WERI-Rb-1 (cell line): ENCODE data around the gene ACOT13.
"Not testable (repeated sequence)": the region's sequence is repeated elsewhere in the genome, so short reads cannot be mapped to it uniquely, and the experiment has no call there.

Source experiments
- DNase-seq: peaks from one replicate; pipeline ENCODE4 v3.0.0-alpha.2; 2020
- H3K27ac ChIP-seq: fragments of 250-450 bp; sonication (Bioruptor Pico); 2 replicates; pipeline ENCODE4 v1.5.1; 2020; ENCODE audit warnings: mild to moderate bottlenecking, moderate library complexity
- H3K27me3 ChIP-seq: fragments of 250-450 bp; sonication (Bioruptor Pico); 2 replicates; pipeline ENCODE4 v1.5.1; 2021; ENCODE audit warnings: mild to moderate bottlenecking, low read depth, moderate library complexity; ENCODE audit not compliant: insufficient read depth, severe bottlenecking
- H3K36me3 ChIP-seq: fragments of 250-450 bp; sonication (Bioruptor Pico); 2 replicates; pipeline ENCODE4 v1.5.1; 2020; ENCODE audit warnings: mild to moderate bottlenecking, moderate library complexity
- H3K4me3 ChIP-seq: 2 replicates; pipeline ENCODE4 v1.5.1; 2011; ENCODE audit warnings: low read depth, mild to moderate bottlenecking, control low read depth, low read length
- H3K9me3 ChIP-seq: fragments of 250-450 bp; sonication (Bioruptor Pico); 2 replicates; pipeline ENCODE4 v1.5.1; 2021; ENCODE audit warnings: mild to moderate bottlenecking, moderate library complexity; ENCODE audit not compliant: severe bottlenecking
- CTCF ChIP-seq: IDR thresholded peaks from 2 replicates; pipeline ENCODE4 v1.5.1; 2011; ENCODE audit warnings: low read depth, mild to moderate bottlenecking, control low read depth, inconsistent platforms, low read length

Gene ACOT13

GRCh38 chr6:24752503-24752902 is 85.6 kb downstream of the ACOT13 start:
- Histone ChIP-seq H3K4me3 (no peak overlapping the region), H3K36me3 (no peaks in the 10 kb centered on the region), H3K27ac (no peak overlapping the region), H3K9me3 (peaks cover 4% of the 10 kb centered on the region), H3K27me3 (no peaks in the 10 kb centered on the region)
- DNase-seq: no peak
- no peak for TF ChIP-seq CTCF

- Histone ChIP-seq H3K36me3 (no peaks in the 10 kb centered on the region), H3K27ac (no peak overlapping the region), H3K9me3 (peaks cover 4% of the 10 kb centered on the region), H3K4me3 (no peak overlapping the region), H3K27me3 (no peaks in the 10 kb centered on the region)
- DNase-seq: no peak
- no peak for TF ChIP-seq CTCF
Observed at GRCh38 chr6:24752917-24753492, 86.1 kb downstream of the ACOT13 start.

DNA sequence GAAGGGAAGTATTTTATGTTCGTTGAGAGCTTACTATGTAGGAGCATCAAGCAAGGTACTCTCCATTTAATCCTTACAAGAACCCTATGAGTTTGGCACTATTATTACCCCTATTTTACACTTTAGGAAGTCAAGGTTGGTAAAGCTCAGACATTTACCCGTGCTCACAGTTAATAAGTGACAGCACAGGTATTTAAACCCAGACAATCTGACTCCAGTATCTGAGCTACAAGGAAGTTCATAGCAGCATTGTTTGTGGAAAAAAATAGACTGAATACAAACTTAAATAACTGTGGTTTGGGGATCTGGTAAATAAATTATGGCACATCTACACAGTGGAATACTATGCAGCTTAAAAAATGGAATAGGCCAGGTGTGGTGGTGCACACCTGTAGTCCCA is 86.7 kb downstream of the ACOT13 start:
- no peak overlapping the region for H3K4me3 ChIP-seq
- no peak overlapping the region for H3K27ac ChIP-seq
- H3K36me3 ChIP-seq: no peaks in the 10 kb centered on the region
- H3K27me3 ChIP-seq: no peaks in the 10 kb centered on the region
- H3K9me3 ChIP-seq: peaks cover 4% of the 10 kb centered on the region
- DNase-seq: no peak
- TF ChIP-seq CTCF: no peak

GRCh38 chr6:24754378-24754777 is 87.5 kb downstream of the ACOT13 start:
- not testable (repeated sequence) for H3K27me3 ChIP-seq, H3K4me3 ChIP-seq, DNase-seq, H3K27ac ChIP-seq, H3K9me3 ChIP-seq, H3K36me3 ChIP-seq
